Fibroblast of pulmonary artery (primary cell): ENCODE data around the gene TANGO6.

Experiments used
- DNase-seq: peaks from one replicate; pipeline ENCODE4 v3.0.0-alpha.2; 2010; ENCODE audit warnings: low read depth
- H3K4me3 ChIP-seq: replicated peaks from 2 replicates; pipeline ENCODE4 v1.5.1; 2011; ENCODE audit warnings: low read depth, mild to moderate bottlenecking, control low read depth, low read length, moderate library complexity
- TF ChIP-seq, protein P1 (sequence below): IDR thresholded peaks from 2 replicates; pipeline ENCODE4 v1.5.1; 2011; ENCODE audit warnings: mild to moderate bottlenecking, control low read depth, low read length, inconsistent platforms; ENCODE audit errors: missing control alignments

TANGO6 gene

DNA sequence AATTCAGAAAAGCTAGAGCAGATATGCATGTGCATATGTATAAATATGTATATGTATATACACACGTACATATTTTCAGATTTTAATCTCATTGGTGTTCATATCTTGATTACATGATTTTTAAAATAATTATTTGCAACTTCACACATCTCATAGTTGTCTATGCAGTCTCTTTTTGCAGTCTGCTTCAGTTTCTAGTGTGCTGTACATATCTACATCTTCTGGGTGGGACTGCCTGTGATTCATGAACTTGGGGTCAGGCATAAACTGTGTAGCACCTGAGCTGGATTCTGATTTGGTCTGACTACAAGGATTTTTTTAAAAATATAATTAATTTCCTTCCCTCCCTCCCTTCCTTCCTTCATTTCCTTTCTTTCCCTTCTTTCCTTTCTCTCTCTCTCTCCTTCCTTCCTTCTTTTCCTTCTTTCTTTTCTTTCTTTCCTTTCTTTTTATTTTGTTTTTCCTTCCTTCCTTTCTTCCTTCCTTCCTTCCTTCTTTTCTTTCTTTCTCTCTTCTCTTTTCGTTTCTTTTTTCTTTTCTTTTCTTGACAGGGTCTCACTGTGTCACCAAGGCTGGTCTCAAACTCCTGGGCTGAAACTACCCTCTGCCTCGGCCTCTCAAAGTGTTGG, 96.5 kb downstream of the TANGO6 start:
- no peak for DNase-seq
- TF ChIP-seq, protein P1, sequence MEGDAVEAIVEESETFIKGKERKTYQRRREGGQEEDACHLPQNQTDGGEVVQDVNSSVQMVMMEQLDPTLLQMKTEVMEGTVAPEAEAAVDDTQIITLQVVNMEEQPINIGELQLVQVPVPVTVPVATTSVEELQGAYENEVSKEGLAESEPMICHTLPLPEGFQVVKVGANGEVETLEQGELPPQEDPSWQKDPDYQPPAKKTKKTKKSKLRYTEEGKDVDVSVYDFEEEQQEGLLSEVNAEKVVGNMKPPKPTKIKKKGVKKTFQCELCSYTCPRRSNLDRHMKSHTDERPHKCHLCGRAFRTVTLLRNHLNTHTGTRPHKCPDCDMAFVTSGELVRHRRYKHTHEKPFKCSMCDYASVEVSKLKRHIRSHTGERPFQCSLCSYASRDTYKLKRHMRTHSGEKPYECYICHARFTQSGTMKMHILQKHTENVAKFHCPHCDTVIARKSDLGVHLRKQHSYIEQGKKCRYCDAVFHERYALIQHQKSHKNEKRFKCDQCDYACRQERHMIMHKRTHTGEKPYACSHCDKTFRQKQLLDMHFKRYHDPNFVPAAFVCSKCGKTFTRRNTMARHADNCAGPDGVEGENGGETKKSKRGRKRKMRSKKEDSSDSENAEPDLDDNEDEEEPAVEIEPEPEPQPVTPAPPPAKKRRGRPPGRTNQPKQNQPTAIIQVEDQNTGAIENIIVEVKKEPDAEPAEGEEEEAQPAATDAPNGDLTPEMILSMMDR = no peak

DNA sequence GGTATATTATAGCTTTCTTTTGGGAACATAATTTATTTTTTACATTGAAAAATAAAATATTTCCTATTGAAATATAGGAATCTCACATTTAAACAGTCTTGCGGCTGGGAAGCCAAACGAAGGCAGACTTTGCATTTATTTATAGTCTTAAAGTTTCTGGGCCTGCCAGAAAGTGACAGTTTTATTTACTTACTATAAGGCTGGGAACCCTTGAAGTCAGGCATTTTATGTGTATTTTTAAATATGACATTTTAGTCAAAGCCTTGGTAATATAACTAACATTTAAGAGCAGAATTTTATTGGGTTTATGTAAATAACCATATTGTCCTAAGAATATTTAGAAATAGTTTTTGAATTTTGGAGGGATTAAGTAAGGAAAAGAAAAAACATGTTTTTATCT, 97.5 kb downstream of the TANGO6 start:
- TF ChIP-seq, protein P1 = no peak
- no peak for DNase-seq
- H3K4me3 ChIP-seq = no peak overlapping the region

More for the DNA sequence above, 96.5 kb downstream of the TANGO6 start:
- H3K4me3 ChIP-seq = no peak overlapping the region

DNA sequence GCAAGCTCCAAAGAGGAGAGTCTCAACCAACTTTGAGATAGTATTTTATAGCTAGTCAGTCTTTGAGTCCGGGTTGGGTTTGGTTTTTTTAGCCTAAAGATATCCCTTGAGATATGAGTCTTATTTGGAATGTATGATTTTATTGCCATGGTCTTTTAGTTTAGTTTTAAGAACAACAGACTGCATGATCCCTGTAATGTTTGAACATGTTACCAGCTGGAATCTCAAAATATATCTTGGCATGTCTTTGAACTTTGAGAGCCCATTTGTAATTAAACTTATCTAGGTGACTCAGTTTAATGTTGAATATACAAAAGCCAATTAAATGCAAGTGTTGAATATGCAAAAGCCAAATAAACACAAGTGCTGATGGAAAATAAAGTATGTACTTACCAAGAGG, 100.6 kb downstream of the TANGO6 start:
- no peak for DNase-seq
- TF ChIP-seq, protein P1 = no peak

DNA sequence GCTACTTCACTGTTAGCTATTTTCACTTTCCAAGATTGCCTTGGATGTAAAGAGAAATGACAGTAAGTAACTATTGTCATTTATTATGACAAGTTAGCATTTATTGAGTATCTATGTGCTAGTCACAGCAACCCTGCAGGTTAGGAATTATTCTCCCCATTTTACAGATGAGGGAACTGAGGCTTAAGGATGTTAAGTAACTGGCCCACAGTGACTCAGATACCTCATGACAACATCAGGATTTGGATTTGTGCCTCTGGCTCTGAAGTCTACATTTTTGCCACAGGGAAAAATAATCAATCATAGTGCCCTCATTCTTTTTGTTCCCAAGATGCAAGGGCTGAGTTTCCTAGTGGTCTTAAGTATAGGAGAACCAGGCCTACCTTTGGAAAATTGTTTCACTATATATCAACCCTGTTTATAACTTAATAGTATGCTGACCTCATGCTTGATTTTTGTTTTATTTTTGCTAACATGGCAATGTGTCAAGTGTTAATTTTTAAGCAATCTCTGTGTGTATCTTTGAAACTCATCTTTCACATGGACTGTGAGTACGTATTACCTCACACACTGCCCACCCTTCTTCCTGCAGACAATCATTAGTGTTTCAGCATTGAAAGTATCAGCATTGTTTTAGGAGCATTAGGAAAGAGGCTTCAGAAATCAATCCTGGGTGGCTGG, 105.0 kb downstream of the TANGO6 start:
- peak; percentile 26 for DNase-seq
- TF ChIP-seq, protein P1 = no peak
- no peak overlapping the region for H3K4me3 ChIP-seq

More for the DNA sequence above, 100.6 kb downstream of the TANGO6 start:
- H3K4me3 ChIP-seq = no peak overlapping the region

DNA sequence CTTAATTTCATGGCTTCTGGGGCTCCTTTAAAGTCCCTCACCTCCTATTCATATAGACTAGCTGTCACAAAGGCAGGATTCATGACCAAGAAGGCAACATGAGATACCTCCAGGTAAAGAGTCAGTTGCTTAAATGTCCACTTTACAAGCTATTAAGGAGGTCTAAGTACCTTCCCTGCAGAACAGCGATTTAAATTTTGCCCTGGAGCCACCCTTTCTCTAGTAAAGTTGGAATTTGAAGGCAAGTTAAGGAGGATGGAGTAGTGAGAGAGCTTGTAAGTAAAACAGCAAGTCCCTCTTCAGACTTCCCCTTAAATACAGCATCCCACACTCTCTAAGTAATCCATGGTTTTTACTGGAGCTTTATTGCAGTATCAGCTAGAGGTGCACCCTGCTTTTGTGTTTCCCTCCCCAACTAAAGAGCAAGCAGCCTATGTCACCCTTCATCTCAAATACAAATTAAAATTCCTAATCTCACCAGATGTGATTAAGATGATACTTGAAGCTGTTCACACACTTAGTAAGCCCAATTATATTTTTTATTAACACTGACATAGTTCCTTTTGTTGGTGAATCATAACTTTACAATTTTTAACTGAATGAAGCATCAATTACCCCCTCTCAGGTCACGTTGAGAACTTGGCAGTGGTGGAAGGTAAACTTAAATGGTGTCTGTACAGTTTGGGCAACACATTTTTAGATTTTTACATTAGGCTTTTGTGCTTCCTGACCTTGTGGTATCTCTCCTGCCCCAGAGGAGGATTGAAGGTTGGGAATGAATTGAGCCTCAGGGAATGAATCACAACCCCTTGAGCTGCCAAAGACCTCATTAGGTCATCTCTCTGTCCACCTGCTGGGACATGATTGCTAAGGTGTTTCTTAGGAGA, 108.9 kb downstream of the TANGO6 start:
- TF ChIP-seq, protein P1 = no peak
- no peak overlapping the region for H3K4me3 ChIP-seq
- DNase-seq = no peak

DNA sequence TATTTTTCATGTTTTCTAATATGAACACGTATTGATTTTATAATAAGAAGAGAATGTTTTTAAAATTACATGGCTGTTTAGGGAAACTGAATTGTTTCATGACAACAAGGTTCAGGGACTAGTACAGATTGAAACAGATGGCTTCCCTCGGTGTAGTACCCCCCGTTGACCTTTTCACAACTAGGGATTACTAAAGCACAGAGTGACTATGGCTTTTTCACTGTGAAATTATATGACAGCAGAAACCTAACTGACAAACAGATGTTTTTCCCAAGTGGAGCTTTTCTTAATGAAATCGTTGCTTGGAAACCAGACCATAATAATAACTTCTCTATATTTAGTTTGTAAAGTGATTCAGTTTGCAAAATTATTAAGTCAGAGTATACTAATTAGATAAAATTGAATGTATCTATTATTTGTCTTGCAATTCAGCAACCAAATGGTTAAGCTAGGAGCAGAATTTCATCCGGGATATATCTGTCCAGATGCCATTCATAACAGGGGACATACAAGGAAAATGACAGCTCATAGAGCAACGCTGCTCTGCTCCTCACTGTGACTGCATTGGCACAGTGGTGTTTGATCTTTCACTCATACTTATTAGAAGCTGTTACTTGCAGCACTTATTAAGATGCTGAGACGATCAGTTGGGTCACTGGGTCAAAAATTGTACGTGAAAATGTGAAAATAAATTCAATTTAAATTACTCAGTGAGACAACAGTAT, 111.7 kb downstream of the TANGO6 start:
- no peak for DNase-seq
- no peak overlapping the region for H3K4me3 ChIP-seq
- TF ChIP-seq, protein P1 = no peak
